Fibroblast of skin of scalp (primary cell): ENCODE results near the gene MGAT1. TPM values are rescaled to one million over a fixed set of nuclear protein-coding genes. Genes with fewer than 3 reads are reported as not detected.
A peak's percentile ranks its signal among the peaks of the same experiment; 100 is the strongest.
"Not testable (repeated sequence)": the region's sequence is repeated elsewhere in the genome, so short reads cannot be mapped to it uniquely, and the experiment has no call there.

Source experiments
- DNase-seq: peaks from one replicate; pipeline ENCODE4 v3.0.0-alpha.2; 2013
- polyA plus RNA-seq, 2 experiments: library from polyadenylated mRNA; unstranded; fragments of 120-200 nt; gene quantifications; one replicate each; pipeline ENCODE4 v1.2.1, GENCODE V29; 2013; ENCODE audit not compliant: insufficient read length in 2 of 2

MGAT1 gene
- polyA plus RNA-seq (2013, experiment 1 of 2; ENCODE audit: insufficient read length) = 149 TPM
- polyA plus RNA-seq (2013, experiment 2 of 2; ENCODE audit: insufficient read length) = 143 TPM

DNA sequence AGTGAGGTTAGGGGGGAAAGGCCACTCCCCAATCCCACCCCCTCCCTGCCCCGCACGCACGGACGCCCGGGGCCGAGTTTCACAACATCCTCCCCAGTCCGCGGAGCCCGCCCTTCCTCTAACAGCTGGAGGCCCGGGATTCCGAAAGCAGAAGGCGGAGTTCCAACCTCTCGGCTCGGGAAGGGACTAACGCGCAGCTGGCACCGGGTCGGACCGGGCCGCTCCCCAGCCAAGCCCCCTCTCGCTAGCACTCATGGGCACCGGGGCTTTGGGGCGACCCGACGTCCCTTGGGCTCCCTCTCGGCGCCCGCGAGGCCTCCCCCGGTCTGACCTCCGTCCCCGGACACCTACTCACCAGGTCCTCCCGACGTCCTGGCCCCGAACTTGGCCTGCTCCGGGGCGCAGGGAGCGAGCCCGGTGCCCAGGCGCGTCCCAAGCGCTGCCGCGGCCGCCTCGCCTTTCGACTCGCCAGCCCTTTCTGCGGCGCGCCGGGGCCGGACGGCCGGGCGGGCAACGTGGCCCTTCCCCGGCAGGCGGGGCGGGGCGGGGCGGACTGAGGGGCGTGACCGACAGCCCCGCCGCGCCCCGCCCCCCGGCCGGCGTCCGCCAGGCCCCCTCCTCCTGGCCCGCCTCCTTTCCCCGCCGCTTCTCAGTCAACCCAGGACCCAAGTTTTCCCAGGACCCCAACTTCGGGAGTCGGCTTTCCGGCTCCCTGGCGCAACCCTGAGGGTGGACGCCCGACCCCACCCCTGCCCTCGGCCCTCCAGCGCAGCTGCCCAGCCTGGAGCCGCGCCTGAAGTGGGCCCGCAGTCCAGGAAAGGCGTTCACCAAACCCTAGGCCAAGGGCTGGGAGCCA lies at the start of gene MGAT1:
MGAT1 (minus strand) TSS at position 482 of the 856 bp plus-strand sequence. CDS start 9,835 bp downstream, outside the sequence.
- peak; percentile 89 for DNase-seq

DNA sequence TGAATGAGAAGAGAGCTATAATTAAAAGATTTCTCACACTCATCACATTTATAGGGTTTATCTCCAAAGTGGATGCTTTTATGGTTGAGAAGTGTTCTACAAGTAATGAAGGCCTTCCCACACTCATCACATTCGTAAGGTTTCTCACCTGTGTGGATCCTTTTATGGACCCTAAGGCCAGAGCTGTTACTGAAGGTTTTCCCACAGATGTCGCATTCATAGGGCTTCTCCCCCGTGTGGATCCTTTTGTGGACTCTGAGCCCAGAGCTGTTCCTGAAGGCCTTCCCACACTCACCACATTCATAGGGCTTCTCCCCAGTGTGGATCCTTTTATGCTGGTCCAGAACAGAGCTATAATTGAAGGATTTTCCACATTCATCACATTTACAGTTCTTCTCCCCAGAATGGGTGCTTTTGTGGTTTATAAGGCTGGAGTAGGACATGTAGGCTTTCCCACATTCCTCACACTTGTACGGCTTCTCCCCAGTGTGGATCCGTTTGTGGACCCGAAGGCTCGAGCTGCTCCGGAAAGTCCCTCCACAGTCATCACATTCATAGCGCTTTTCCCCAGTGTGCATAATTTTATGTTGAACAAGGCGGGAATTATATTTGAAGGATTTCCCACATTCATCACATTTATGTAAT lies 48.0 kb upstream of the MGAT1 start:
- DNase-seq = no peak

DNA sequence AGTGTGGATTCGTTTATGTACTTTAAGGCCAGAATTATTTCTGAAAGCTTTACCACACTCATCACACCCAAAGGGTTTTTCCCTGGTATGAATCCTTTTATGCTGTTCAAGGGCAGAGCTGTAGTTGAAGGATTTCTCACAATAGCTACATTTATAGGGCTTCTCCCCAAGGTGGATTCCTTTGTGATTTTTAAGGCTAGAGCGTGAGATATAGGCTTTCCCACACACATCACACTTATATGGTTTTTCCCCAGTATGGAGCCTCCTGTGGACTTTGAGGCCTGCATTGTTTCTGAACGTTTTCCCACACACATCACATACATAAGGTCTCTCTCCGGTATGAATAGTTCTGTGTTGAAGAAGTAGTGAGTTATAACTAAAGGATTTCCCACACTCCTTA lies 47.2 kb upstream of the MGAT1 start:
- DNase-seq = no peak

DNA sequence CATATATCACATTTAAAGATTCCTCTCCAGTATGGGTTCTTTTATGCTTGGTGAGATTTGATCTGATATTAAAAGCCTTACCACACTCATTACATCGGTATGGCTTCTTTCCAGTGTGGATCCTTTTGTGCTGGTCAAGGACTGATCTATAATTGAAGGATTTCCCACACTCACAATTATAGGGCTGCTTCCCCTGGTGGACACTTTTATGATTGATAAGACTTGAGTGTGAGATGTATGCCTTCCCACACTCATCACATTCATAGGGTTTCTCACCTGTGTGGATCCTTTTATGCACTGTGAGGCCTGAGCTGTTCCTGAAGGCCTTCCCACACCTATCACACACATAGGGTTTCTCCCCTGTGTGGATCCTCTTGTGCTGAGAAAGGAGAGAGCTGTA lies 46.3 kb upstream of the MGAT1 start:
- DNase-seq = no peak

DNA sequence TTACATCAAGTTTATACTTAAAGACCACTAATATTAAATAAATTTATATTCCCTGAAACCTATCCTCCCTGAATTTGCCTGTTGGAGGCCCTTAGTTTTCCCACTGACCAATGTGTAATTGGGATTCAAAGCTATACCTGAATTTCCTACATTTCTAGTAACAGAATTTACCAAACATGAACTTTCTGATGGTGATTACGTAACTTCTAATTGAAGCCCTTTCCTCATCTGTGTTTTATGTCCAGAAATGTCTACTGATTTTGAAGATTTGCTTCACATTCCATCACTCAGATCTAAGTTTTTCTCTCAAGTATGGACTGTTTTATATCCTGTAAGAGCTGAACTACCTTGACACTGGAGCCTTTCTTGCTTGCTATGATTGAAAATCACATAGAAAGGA lies 45.7 kb upstream of the MGAT1 start:
- no peak for DNase-seq

DNA sequence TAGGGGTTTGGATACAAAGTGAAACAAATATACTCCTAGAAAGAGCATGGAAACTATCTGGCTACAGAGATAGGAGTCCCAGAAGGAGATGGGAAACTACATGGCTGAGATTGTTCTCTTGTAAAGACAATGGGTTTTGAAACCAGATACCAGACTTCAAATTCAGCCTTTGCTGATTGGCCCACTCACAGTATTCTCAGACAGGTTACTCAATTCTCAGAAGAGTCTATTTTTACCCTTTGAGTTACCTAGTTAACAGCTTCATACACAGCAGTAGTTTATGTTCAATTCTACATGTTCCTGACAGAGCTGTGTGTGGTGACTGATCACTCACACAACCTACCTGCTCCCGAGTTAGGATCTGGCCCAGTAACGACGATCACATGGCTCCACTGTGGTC lies 44.4 kb upstream of the MGAT1 start:
- no peak for DNase-seq

DNA sequence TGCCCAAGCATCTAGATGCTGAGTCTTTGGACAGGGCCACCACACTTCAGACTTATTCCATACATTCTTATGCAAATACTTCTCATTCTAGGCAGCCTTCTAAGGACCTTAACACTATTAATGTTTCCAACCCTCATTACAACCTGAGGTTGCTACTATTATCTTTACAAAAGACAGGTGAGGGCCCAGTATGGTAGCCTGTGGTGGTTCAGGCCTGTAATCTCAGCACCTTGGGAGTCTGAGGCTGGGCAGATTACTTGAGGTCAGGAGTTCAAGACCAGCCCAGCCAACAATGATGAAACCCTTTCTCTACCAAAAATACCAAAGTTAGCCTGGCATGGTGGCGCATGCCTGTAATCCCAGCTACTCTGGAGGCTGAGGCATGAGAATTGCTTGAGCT lies 42.3 kb upstream of the MGAT1 start:
- DNase-seq = no peak

DNA sequence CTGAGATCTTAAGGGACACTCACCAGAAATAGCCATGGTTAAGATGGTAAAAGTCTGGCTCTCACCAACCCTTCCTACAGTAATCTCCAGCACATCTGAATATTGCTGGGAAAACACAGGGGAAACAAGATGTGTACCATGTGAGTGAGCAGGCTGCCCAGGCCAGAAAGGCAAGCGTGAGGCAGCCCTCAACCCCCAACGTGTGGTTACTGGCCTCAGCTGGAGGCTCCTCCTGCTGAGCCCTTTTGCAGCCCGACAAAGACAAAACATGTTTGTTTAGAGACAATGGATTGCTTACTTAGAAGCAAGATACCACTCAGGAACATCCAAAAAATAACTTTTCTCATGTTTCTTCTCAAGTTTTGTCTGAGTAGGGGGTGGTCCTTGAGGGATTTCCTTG lies 41.8 kb upstream of the MGAT1 start:
- DNase-seq = no peak

DNA sequence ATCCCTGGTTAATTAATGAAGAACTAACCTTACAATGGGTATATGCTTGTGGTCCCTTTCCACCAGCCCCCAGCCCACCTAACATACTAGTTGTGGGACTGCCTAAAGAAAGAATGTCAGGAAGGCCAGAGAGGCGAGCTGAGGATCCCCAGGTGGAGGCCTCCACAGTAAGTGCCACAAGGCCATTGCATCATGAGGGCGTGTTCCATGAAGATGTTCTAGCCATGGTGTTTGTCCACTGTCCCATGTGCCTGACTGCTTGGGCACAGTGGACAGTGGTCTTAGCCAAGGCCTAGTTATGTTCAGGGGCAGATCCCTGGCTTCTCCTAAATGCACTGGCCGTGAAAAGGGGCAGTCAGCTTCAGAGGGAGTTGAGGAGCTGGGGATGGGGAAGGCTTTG lies 37.3 kb upstream of the MGAT1 start:
- DNase-seq = no peak

DNA sequence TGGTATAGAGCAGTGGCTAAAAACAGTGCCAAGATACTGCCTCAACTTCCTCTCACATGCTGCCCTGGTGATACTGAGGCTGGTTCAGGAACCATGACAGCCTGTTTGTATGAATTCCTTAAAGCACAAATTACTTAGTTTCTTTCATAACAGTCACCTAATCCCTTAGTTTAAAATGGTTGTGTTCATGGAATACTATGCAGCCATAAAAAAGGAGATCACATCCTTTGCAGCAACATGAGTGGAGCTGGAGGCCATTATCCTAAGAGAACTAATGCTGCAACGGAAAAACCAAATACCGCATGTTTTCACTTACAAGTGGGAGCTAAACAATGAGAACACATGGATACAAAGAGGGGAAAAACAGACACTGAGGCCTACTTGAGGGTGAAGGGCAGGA lies 36.6 kb upstream of the MGAT1 start:
- no peak for DNase-seq

DNA sequence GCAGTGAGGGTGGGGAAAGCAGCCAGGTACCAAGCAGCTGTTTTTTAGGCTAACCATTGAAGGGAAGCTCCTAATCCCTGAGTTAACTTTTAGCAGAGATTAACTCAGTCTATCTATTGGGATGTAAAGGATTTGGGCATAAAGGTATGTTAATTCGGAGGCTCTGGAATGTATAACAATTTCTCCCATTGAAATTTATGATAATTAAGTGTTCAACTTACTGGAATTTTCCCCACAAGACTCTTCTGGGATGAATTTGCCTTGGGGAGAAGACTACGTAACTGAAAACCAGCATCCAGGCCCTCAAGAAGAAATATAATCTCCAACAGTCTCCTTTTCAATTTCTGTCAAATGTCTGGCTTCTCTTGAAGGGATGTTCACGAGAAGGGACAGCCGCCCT lies 34.9 kb upstream of the MGAT1 start:
- no peak for DNase-seq

DNA sequence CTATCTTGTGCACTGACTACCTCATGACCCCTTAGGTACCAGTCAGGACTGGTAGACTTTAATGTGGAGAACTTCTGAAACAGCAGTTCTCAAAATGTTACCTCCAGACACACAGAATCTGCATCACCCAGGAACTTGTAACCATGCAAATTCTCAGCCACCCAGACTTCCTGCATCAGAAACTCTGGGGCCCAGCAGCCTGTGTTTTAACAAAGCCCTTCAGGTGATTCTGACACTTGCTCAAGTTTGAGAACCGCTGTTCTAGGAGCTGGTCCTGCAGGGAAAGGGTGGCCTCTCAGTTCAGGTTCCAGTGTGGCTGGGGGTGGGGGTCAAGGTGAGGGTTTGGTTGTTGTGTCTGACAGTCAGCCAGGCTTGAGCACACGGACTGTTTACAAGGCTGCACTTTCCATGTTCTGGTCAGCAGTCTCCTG lies 30.0 kb upstream of the MGAT1 start:
- DNase-seq = no peak

DNA sequence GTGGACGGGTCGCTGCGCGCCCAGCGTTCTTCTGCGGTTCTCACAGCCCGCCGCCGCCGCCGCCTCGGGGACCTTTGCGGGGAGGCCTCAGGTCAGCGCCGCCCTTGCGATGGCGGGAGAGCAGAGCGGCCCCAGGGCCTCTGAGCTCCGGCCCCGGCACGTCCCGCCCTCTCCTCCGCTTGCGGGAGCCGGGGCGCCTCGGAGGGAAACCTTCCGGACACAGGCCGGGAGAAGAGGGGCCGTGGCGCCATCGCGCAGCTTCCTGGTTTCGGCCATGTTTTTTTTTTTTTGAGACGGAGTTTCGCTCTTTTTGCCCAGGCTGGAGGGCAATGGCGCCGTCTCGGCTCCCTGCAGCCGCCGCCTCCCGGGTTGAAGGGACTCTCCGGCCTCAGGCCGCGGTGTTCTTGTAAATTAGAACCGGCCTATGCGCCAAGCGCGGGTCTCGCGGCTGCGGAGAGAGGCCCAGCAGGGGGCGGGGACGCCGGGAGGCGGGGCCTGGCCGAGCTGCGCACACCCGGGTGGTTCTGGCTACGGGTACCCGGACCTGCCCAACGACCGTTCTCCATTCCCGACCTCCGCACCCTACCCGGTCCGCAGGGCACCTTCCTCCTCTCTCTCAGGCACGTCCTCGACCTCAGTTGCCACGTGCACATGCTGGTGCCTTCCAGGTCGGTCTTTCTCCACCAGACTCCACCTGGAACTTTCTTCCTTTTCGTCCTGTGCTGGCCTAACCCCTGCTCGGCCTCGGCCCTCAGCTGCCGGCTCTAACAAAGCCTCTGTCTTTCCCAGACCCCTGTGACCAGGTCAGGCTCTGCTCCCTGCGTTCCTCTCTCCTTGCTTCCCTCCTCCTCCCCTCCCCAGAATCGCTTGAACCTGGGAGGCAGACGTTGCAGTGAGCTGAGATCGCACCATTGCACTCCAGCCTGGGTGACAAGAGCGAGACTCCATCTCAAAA lies 28.8 kb upstream of the MGAT1 start:
- DNase-seq = peak; percentile 74

DNA sequence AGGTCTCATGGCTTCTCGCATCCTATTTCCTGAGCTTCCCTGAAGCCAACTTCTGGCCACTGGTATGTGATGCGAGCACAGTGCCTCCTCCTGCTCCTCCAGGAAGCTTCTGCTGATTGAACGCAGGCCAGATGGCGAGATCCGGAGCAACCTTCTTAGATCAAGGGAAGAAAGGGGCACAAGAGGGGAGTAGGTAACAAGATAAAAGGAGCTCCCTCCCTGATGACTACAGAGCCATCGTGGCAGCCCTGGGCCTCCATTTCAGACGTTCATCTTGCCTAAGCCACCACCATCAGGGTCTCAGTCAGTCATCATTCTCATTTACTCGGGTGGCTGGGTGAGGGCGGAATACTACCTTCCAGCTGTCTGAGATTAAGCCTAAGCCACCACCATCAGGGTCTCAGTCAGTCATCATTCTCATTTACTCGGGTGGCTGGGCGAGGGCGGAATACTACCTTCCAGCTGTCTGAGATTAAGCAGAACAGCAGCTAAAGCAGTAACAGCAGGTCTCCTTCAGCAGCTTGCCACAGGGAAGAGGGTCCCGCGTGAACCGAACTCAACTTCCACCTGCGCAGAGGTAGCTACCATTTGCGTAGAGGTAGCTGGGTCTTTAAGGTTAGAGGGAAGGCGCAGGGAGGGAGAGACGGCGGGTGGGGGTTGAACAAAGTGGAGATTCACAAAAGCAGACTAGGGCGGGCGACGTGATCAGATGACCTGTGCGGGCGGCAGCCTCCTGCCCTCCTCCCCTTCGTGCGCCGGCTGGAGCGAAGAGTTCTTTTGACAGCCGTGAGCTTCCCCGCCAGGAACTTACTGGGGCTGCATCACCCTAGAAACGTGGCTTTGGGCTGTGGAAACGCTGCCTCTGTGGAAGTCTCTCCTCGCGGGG lies 27.9 kb upstream of the MGAT1 start:
- peak; percentile 40 for DNase-seq

DNA sequence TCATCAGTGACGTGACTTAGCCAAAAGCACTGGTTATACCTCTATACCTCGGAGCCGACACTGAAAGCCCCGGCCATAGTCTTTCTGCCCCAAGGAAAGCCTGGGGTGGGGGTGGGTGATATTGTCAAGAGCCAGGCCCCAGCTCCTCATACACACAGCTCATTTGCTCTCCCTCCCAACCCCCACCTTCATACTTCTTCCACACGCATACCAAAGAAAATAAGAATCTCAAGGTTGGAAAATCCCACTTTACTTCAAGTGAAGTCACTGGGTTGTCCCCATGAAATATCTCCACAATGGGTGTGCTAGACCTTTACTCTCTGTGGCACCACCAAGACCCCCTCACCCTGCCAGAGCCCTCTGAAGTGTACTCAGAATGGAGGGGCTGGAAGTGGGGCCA lies 27.1 kb upstream of the MGAT1 start:
- no peak for DNase-seq

DNA sequence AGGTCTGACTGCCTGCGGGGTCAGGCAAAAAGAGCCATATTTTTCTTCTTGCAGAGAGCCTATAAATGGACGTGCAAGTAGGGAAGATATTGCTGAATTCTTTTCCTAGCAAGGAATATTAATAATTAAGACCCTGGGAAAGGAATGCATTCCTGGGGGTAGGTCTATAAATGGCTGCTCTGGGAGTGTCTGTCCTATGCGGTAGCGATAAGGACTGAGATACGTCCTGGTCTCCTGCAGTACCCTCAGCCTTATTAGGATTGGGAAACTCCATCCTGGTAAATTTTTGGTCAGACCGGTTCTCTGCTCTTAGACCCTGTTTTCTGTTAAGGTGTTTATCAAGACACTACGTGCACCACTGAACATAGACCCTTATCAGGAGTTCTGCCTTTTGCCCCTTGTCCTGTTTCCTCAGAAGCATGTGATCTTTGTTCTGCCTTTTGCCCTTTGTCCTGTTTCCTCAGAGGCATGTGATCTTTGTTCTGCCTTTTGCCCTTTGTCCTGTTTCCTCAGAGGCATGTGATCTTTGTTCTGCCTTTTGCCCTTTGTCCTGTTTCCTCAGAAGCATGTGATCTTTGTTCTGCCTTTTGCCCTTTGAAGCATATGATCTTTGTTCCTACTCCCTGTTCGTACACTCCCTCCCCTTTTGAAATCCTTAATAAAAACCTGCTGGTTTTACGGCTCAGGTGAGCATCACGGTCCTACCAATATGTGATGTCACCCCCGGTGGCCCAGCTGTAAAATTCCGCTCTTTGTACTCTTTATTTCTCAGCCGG lies 26.3 kb upstream of the MGAT1 start:
- not testable (repeated sequence) for DNase-seq

DNA sequence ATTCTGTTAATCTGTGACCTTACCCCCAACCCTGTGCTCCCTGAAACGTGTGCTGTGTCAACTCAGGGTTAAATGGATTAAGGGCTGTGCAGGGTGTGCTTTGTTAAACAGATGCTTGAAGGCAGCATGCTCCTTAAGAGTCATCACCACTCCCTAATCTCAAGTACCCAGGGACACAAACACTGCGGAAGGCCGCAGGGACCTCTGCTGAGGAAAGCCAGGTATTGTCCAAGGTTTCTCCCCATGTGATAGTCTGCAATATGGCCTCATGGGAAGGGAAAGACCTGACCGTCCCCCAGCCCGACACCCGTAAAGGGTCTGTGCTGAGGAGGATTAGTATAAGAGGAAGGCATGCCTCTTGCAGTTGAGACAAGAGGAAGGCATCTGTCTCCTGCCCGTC lies 24.8 kb upstream of the MGAT1 start:
- DNase-seq = not testable (repeated sequence)

DNA sequence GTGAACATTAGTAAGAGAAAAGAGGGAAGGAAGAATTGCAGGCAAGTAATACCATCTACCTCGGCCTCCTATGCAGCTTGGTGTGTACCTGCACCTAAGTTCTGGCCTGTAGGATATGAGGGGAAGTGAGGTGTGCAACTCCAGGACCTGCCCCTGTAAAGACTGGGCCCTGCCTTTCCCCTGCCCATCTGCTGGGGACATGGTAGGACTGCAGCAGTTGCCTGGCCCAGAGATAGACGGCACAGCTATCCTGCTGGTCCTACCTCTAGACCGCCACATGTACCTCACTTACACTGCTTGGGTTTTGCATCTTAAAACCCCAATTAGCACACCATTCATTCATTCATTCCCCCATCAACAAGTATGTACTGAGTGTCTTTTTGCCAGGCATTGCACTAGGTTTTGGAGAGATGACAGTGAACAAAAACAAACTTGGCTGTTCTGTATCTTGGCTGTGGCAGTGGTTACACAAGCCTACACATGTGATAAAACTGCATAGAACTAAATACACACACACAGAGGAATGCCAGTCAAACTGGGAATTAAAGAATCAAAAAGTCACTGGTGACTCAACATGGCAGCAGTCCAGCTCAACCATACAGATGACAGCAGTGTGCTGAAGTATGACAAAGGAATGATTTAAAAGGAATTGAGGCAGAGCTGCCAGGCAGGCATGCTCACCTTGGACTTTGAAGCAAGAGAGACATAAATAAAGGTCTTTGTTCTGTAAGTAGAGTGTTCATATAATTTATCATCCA lies 23.3 kb upstream of the MGAT1 start:
- peak; percentile 87 for DNase-seq

DNA sequence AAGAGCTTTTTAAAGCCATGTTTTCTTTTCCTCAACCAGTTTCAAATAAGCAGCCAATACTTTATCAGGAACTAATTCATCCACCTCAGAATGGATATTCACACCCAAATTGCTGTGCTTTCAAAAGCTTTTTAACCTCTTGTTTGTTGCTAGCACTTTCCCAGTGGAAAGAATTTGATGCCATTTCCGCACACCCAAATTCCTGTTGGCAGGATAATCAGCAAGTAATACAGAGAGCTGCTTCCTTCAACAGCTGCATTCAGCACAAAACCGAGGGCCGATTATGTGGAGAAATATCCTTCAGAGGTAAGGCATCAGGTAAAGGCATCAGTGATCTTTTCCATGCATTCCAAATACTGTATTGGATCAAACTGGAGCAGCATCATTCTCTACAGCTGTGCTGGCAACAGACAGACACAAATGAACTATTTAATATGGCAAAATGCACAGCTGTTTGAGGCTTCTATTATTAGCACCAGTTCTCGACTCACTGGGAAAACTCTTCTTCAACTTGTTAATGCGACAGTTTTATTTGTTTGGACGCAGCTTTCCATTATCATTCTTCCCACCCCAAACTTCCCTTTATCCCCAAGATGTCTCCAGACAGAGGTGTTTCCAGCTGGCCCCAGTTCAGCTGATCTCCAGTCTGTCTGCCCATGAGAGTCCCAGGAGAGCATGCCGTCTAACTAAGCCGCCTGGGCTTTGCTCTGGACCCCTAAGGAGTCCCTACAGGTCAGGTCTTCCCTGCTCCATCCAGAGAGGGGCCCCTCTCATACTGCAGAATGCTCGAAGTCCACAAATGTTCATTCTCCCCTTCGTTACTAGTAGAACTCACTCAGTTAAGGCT lies 22.2 kb upstream of the MGAT1 start:
- DNase-seq = peak; percentile 24
